ENCODE data around the gene PRKACG.

Gene PRKACG

DNA sequence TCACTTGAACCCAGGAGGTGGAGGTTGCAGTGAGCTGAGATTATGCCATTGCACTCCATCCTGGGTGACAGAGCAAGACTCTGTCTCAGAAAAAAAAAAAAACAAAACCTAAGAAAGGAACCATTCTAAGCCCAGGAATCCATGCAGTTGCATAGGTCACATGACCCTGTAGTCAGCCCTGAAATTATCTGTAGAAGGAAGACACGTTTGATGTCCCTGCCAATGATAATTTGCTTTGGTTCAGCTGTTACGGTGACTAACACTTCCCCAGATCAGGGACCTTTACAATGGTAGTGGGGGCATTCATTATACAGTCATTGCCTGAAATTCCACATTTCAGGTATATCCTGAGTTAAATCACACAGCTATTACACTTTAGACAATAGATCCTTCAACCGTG, 50.5 kb downstream of the PRKACG start:
- Histone ChIP-seq H3K4me3 (ENCODE audit: low read length) (no peak overlapping the region), H3K9ac (ENCODE audit: low read length) (no peak overlapping the region), H3K9me2 (replicated peaks; ENCODE audit: insufficient read depth, low read length) (no peaks in the 10 kb centered on the region), H3K4me1 (ENCODE audit: low read length) (no peaks in the 10 kb centered on the region), H3K9me3 (replicated peaks; ENCODE audit: insufficient read depth, low read length) (no peaks in the 10 kb centered on the region), H3K4me2 (ENCODE audit: low read depth, low read length) (no peak overlapping the region), H2AFZ (ENCODE audit: low read length) (no peak overlapping the region), H3K27me3 (replicated peaks; ENCODE audit: insufficient read depth, low read length) (no peaks in the 10 kb centered on the region), H3K36me3 (replicated peaks; ENCODE audit: insufficient read depth, low read length) (no peaks in the 10 kb centered on the region), H3F3A (ENCODE audit: insufficient read depth, low read length) (no peaks in the 10 kb centered on the region), H4K20me1 (ENCODE audit: insufficient read depth, low read length) (no peaks in the 10 kb centered on the region), H3K27ac (ENCODE audit: low read length) (no peak overlapping the region), H3K79me2 (ENCODE audit: low read length) (no peaks in the 10 kb centered on the region)
- no peak for DNase-seq
- TF ChIP-seq EZH2phosphoT487 (IDR thresholded peaks at IDR 0.05; ENCODE audit: low read length) (no peak), EZH2 (optimal IDR thresholded peaks at IDR 0.05; ENCODE audit: low read depth, low read length) (no peak)
- TF ChIP-seq, protein P1, sequence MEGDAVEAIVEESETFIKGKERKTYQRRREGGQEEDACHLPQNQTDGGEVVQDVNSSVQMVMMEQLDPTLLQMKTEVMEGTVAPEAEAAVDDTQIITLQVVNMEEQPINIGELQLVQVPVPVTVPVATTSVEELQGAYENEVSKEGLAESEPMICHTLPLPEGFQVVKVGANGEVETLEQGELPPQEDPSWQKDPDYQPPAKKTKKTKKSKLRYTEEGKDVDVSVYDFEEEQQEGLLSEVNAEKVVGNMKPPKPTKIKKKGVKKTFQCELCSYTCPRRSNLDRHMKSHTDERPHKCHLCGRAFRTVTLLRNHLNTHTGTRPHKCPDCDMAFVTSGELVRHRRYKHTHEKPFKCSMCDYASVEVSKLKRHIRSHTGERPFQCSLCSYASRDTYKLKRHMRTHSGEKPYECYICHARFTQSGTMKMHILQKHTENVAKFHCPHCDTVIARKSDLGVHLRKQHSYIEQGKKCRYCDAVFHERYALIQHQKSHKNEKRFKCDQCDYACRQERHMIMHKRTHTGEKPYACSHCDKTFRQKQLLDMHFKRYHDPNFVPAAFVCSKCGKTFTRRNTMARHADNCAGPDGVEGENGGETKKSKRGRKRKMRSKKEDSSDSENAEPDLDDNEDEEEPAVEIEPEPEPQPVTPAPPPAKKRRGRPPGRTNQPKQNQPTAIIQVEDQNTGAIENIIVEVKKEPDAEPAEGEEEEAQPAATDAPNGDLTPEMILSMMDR (IDR thresholded peaks at IDR 0.05; ENCODE audit: low read length) = no peak

Data from MM.1S (cell line).